ENCODE data around the gene PSMA4.
"Not testable (repeated sequence)": the region's sequence is repeated elsewhere in the genome, so short reads cannot be mapped to it uniquely, and the experiment has no call there.

PSMA4 gene

GRCh38 chr15:78552597-78552996 lies 12.4 kb downstream of the PSMA4 start:
- no peak for DNase-seq

DNA sequence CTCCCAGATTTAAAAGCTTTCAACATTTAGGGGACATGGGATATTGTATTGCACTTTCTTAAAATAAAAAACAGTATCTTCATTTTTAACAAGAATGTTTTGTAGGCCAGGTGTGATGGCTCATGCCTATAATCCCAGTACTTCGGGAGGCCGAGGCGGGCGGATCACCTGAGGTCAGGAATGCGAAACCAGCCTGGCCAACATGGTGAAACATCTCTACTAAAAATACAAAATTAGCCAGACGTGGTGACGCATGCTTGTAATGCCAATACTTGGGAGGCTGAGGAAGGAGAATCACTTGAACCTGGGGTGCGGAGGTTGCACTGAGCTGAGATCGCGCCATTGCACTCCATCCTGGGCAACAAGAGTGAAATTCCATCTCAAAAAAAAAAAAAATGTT lies 20.0 kb downstream of the PSMA4 start:
- not testable (repeated sequence) for DNase-seq

DNA sequence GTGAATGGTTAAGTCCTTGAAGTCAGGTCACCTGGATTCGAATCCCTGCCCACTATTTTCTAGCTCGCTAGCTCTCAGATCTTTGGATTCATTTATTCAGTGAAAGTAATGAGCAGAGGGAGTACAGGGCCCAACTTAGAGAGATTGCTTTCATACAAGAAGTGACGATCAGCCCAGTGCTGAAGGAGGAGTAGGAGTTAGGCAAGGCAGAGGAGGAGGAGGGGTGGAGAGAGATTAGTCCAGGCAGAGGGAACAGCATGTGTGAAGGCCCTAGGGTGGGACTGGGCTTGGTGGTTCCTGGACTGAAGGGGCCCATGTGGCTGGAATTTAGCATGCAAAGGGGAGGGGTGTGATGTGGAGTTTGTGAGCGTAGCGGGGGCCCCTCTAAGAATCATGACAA lies 21.2 kb downstream of the PSMA4 start:
- DNase-seq, result no peak

- no peak for DNase-seq
Observed at GRCh38 chr15:78563092-78563491, 22.8 kb downstream of the PSMA4 start.

GRCh38 chr15:78564743-78565096 lies 24.5 kb downstream of the PSMA4 start:
- no peak for DNase-seq

DNA sequence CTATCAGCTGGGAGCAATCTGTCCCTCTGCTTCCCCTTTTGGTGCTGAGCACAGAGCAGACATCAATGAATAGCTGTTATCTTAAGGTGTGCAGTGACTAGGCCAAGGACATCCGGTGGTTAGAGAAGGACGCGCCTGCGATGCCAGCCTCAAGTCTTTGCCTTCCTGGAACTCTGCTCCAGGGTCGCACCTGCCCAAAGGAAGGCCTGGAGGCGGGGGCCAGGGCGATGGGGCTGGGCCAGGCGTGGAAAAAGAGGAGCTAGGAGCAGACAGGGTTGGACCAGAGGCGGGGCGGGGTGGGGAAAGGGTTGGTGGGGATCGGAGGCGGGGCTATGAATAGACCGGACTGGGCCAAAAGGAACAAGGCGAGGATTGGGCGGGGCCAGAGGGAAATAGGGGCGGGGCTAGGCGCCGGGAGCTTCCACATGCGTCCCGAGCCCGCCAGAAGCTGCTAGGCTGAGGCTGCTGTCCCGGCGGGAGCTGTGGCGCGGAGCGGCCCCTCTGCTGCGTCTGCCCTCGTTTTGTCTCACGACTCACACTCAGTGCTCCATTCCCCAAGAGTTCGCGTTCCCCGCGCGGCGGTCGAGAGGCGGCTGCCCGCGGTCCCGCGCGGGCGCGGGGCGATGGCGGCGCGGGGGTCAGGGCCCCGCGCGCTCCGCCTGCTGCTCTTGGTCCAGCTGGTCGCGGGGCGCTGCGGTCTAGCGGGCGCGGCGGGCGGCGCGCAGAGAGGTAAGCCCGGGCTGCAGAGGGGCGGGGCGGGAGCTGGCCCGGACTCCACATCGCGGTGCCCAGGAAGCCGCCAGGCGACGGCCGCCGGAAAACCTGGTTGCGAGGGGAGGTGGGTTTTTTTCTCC lies 25.1 kb downstream of the PSMA4 start, which contains the start of gene CHRNA5:
Gene CHRNA5 (plus strand): TSS at position 424 of the 854 bp plus-strand sequence. CDS start 200 bp downstream, at position 624.
- DNase-seq, result peak; percentile 62

DNA sequence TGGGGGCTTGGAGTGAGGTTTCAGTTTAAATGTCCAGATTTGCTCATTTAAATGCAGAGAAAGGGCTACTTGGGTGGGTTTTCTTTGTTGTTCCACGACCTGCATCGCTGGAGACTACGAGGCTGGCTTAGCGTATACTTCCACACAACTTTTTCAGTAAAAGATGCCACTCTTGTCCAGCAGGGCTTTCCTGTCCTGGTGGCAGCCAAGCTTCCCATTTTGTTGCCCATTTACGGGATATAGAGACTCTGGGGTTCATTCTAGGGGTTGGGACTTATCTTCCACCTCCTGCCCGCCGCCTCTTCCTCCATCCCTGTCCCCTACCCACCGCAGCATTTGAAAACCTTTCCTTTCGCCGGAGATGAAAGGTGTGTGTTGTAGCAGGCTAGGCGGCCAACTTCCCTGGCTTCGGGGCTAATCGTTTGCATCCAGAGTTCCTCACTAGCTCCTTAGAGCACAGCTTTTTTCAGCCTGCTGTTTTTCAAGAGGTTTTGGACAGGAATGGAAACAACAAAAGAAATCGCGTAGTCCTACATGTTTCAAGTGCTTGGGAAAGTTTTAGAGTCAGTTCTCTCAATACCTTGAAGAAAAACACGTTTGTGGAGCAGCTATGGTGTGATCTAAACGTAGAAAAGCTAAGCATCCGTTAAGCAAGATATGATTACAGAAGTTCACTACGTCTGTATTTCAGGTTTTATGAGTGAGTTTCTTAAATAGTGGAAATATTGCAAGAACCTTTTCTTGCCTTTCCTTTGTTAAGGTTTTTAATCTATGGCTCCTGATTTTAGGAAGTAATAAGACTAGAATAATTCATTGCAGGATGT lies 25.9 kb downstream of the PSMA4 start:
- DNase-seq, result no peak

DNA sequence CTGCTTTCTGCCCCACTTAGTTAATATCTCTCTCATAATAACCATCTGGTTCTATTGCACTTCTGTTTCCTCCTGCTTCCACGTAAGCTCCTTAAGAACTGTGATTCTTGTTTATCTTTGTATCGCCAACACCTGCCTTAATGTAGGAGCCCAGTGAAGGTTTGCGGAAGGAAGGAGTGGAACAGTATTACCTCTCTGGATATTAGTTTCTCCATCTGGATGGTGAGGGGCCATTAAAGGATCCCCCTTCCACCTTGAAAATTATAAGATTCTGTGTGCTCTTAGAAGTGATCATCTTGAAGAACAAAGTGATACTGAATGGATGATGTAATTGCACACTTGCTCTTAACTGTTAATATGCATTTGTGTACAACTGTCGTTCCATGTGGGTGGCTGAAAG lies 27.3 kb downstream of the PSMA4 start:
- no peak for DNase-seq

DNA sequence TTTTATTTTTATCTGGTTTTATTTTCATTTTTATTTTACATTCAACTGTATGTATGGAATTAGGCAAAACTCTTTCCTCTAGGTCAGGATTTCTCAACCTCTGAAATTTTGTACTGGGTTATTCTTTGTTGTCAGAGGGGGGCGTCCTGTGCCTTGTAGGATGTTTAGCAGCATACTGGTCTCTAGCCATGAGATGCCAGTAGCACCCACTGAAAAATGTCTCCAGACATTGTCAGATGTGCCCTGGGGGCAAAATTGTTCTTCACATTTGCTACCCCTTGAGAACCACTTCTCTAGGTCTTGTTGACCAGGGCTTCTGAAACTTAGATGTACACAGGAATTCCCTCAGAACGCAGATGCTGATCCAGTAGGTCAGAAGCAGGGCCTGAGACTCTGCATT lies 30.5 kb downstream of the PSMA4 start:
- no peak for DNase-seq

DNA sequence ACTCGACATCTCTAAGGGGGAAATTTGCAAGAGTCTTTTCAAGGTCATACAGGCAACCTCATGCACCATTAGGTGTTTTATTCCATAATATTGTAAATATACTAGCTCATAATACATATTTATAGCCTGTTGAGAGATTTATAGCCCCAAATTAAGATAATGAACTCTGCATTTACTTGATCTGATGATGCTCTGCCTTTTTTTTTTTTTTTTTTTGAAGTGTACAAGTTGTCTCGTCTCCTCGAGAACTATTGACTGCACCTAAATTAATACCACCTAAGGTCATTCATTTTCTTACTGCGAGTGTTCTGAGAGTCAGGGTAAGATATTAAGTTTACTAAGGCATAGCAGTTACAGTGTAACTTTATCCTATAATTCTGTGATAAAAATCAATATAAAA lies 31.1 kb downstream of the PSMA4 start:
- DNase-seq, result no peak

DNA sequence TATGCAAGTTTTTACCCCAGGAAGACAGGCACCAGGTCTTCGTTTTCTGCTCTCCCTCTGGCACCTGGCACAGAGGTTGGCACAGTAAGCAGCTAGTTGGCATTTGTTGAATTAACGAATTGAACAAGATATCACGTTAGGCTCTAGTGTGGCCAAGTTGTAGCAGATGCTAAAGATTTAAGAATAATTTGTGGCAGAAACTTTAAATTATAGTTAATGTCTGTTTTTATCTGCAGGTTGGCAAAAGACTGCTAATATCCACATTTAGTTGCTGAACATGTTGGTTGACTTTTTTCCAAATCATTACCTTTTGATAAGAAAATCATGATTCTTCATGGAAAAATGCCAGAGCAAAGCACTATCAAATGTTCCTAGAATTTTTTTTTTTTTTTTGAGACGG lies 33.2 kb downstream of the PSMA4 start:
- no peak for DNase-seq

- no peak for DNase-seq
Observed at GRCh38 chr15:78574944-78575343, 34.7 kb downstream of the PSMA4 start.

- no peak for DNase-seq
Observed at GRCh38 chr15:78597583-78597982, 57.3 kb downstream of the PSMA4 start.

DNA sequence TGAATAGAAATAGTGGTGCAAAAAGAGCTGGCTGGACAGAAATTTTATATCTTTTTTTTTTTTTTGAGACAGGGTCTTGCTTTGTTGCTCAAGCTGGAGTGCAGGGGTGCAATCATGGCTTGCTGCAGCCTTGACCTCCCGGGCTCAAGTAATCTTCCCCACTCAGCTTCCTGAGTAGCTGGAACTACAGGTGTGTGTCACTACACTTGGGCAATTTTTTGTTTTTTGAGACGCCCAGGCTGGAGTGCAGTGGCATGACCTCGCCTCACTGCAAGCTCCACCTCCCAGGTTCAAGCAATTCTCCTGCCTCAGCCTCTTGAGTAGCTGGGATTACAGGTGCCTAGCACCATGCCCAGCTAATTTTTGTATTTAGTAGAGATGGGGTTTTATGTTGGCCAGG lies 58.1 kb downstream of the PSMA4 start:
- DNase-seq, result no peak

DNA sequence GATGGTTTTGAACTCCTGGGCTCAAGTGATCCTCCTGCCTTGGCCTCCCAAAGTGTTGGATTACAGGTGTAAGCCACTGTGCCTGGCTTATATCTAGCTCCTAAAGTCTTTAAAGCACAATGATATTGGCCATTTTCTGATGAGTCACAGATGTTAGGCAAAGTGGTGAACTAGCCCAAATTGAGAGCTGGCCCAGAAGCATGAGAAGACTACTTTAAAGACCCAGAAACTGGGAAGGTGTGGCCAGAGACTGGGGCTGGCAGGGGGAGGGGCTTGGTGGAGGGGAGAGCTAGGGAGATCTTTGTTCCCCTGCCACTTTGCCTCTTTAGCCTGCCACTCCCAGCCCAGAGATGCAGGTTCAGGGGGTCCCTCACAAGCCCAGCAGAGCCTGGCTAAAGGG lies 58.9 kb downstream of the PSMA4 start:
- DNase-seq, result no peak
